Peyer's patch (tissue), 4 donors: ENCODE results near the gene SMURF1.

ENCODE experiments used
- CTCF ChIP-seq, 6 experiments: fragments of 450-650 bp in 4 of 6; fragments of 200-600 bp in 2 of 6; sonication (generic) in 1 of 6; IDR thresholded peaks; one replicate each; pipeline ENCODE4 v1.5.1; 2017 to 2019; ENCODE audit warnings: antibody characterized with exemption in 6 of 6, mild to moderate bottlenecking in 3 of 6, moderate library complexity in 1 of 6
- POLR2A ChIP-seq, 2 donors: fragments of 450-650 bp; IDR thresholded peaks; one replicate each; pipeline ENCODE4 v1.5.1; 2017; ENCODE audit warnings: antibody characterized with exemption in 2 of 2, mild to moderate bottlenecking in 2 of 2, moderate library complexity in 2 of 2

DNA sequence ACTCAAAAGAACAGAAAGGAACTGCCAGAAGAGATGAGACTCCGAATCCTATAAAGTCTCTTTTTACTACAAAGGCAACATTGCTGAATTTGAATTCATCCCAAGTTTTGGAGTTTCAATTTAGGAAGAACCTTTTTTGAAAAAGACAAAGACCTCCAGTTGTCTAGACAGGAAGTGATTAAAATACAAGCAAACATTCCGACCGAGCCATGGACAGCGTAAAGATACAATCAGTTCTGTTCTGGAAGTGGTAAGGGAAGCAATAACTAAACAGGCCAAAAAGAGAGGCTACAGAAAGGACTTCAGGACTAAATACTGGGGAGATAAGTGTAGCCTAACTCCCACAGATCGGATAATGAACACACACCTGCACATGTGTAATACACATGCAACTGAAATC, 101.0 kb downstream of the SMURF1 start:
- TF ChIP-seq CTCF (IDR thresholded peaks at IDR 0.05) (no peak), POLR2A (IDR thresholded peaks at IDR 0.05) (no peak)
